Effector memory CD4-positive, alpha-beta T cell (primary cell): ENCODE results near the gene SLC44A5.
"Not testable (repeated sequence)": the region's sequence is repeated elsewhere in the genome, so short reads cannot be mapped to it uniquely, and the experiment has no call there.

Source experiments
- DNase-seq, 3 donors: peaks; one replicate each; pipeline ENCODE4 v3.0.0-alpha.2; 2020
- H3K27ac ChIP-seq: 2 replicates; pipeline ENCODE4 v1.7.0; 2013; ENCODE audit warnings: mild to moderate bottlenecking, low read length, moderate library complexity; ENCODE audit not compliant: insufficient read depth, poor library complexity, severe bottlenecking
- H3K27me3 ChIP-seq: replicated peaks from 2 replicates; pipeline ENCODE4 v1.7.0; 2013; ENCODE audit warnings: mild to moderate bottlenecking, low read length; ENCODE audit not compliant: insufficient read depth, control insufficient read depth, poor library complexity, severe bottlenecking
- H3K36me3 ChIP-seq: 2 replicates; pipeline ENCODE4 v1.7.0; 2013; ENCODE audit warnings: mild to moderate bottlenecking, low read length, moderate library complexity; ENCODE audit not compliant: control insufficient read depth, insufficient read depth
- H3K4me1 ChIP-seq: 2 replicates; pipeline ENCODE4 v1.7.0; 2013; ENCODE audit warnings: low read length, mild to moderate bottlenecking; ENCODE audit not compliant: control insufficient read depth, insufficient read depth, poor library complexity, severe bottlenecking
- H3K4me3 ChIP-seq: 2 replicates; pipeline ENCODE4 v1.7.0; 2013; ENCODE audit warnings: low read length, low read depth, mild to moderate bottlenecking; ENCODE audit not compliant: insufficient read depth, poor library complexity, severe bottlenecking
- H3K9me3 ChIP-seq: 2 replicates; pipeline ENCODE4 v1.7.0; 2013; ENCODE audit warnings: mild to moderate bottlenecking, low read length, moderate library complexity; ENCODE audit not compliant: control insufficient read depth

The SLC44A5 gene

GRCh38 chr1:75400716-75401115 lies 210.2 kb downstream of the SLC44A5 start:
- H3K36me3 ChIP-seq, result no peaks in the 10 kb centered on the region
- H3K4me1 ChIP-seq, result no peaks in the 10 kb centered on the region
- DNase-seq, result no peak
- no peaks in the 10 kb centered on the region for H3K9me3 ChIP-seq
- H3K4me3 ChIP-seq, result no peak overlapping the region
- no peak overlapping the region for H3K27ac ChIP-seq
- H3K27me3 ChIP-seq, result no peaks in the 10 kb centered on the region

- no peak overlapping the region for H3K4me3 ChIP-seq
- no peaks in the 10 kb centered on the region for H3K4me1 ChIP-seq
- DNase-seq, result no peak
- no peaks in the 10 kb centered on the region for H3K36me3 ChIP-seq
- H3K27me3 ChIP-seq, result no peaks in the 10 kb centered on the region
- no peaks in the 10 kb centered on the region for H3K9me3 ChIP-seq
- no peak overlapping the region for H3K27ac ChIP-seq
Observed at GRCh38 chr1:75396745-75397144, 214.2 kb downstream of the SLC44A5 start.

GRCh38 chr1:75396260-75396659 lies 214.7 kb downstream of the SLC44A5 start:
- Histone ChIP-seq H3K27ac (no peak overlapping the region), H3K9me3 (no peaks in the 10 kb centered on the region), H3K4me3 (no peak overlapping the region), H3K4me1 (no peaks in the 10 kb centered on the region), H3K36me3 (no peaks in the 10 kb centered on the region), H3K27me3 (no peaks in the 10 kb centered on the region)
- no peak for DNase-seq

- DNase-seq, result no peak
- no peak overlapping the region for H3K4me3 ChIP-seq
- no peaks in the 10 kb centered on the region for H3K27me3 ChIP-seq
- H3K36me3 ChIP-seq, result no peaks in the 10 kb centered on the region
- no peaks in the 10 kb centered on the region for H3K4me1 ChIP-seq
- no peak overlapping the region for H3K27ac ChIP-seq
- H3K9me3 ChIP-seq, result peaks cover 4% of the 10 kb centered on the region
Observed at GRCh38 chr1:75394386-75395139, 216.4 kb downstream of the SLC44A5 start.

GRCh38 chr1:75392278-75392677 lies 218.6 kb downstream of the SLC44A5 start:
- Histone ChIP-seq H3K27me3 (no peaks in the 10 kb centered on the region), H3K27ac (no peak overlapping the region), H3K4me1 (no peaks in the 10 kb centered on the region), H3K4me3 (no peak overlapping the region), H3K9me3 (peaks cover 4% of the 10 kb centered on the region), H3K36me3 (no peaks in the 10 kb centered on the region)
- DNase-seq, result no peak

GRCh38 chr1:75375476-75376447 lies 235.2 kb downstream of the SLC44A5 start:
- not testable (repeated sequence) for H3K27me3 ChIP-seq, H3K4me1 ChIP-seq, H3K4me3 ChIP-seq, H3K36me3 ChIP-seq, H3K27ac ChIP-seq, DNase-seq, H3K9me3 ChIP-seq

- DNase-seq, result no peak
- Histone ChIP-seq H3K4me3 (no peak overlapping the region), H3K4me1 (no peaks in the 10 kb centered on the region), H3K27ac (no peak overlapping the region), H3K36me3 (no peaks in the 10 kb centered on the region), H3K9me3 (no peaks in the 10 kb centered on the region), H3K27me3 (no peaks in the 10 kb centered on the region)
Observed at GRCh38 chr1:75373542-75374159, 237.3 kb downstream of the SLC44A5 start.

GRCh38 chr1:75366595-75366994 lies 244.3 kb downstream of the SLC44A5 start:
- no peak for DNase-seq
- no peaks in the 10 kb centered on the region for H3K4me1 ChIP-seq
- H3K9me3 ChIP-seq, result peaks cover 3% of the 10 kb centered on the region
- no peak overlapping the region for H3K4me3 ChIP-seq
- H3K27ac ChIP-seq, result no peak overlapping the region
- H3K27me3 ChIP-seq, result no peaks in the 10 kb centered on the region
- H3K36me3 ChIP-seq, result no peaks in the 10 kb centered on the region

GRCh38 chr1:75361260-75361659 lies 249.7 kb downstream of the SLC44A5 start:
- H3K9me3 ChIP-seq, result no peaks in the 10 kb centered on the region
- no peak overlapping the region for H3K27ac ChIP-seq
- no peak for DNase-seq
- no peaks in the 10 kb centered on the region for H3K36me3 ChIP-seq
- no peaks in the 10 kb centered on the region for H3K27me3 ChIP-seq
- H3K4me1 ChIP-seq, result no peaks in the 10 kb centered on the region
- H3K4me3 ChIP-seq, result no peak overlapping the region

GRCh38 chr1:75354267-75354666 lies 256.6 kb downstream of the SLC44A5 start:
- not testable (repeated sequence) for H3K9me3 ChIP-seq, DNase-seq, H3K4me1 ChIP-seq, H3K27ac ChIP-seq, H3K27me3 ChIP-seq, H3K4me3 ChIP-seq, H3K36me3 ChIP-seq
